Ishikawa (cell line): ENCODE results near the gene BDH1.

Source experiments
- CREB1 ChIP-seq: IDR thresholded peaks from 2 replicates; pipeline ENCODE4 v1.6.1; 2012; ENCODE audit warnings: low read depth
- EGR1 ChIP-seq: IDR thresholded peaks from 2 replicates; pipeline ENCODE4 v1.6.1; 2012
- EP300 ChIP-seq: IDR thresholded peaks from 2 replicates; pipeline ENCODE4 v1.6.1; 2012; ENCODE audit warnings: borderline replicate concordance
- MAX ChIP-seq: IDR thresholded peaks from 2 replicates; pipeline ENCODE4 v1.6.1; 2012
- NFIC ChIP-seq: IDR thresholded peaks from 2 replicates; pipeline ENCODE4 v1.6.1; 2012
- RAD21 ChIP-seq: IDR thresholded peaks from 2 replicates; pipeline ENCODE4 v1.6.1; 2012; ENCODE audit warnings: low read depth
- TAF1 ChIP-seq: IDR thresholded peaks from 2 replicates; pipeline ENCODE4 v1.6.1; 2012; ENCODE audit warnings: low read depth, mild to moderate bottlenecking
- TCF12 ChIP-seq: IDR thresholded peaks from 2 replicates; pipeline ENCODE4 v1.6.1; 2012; ENCODE audit warnings: low read depth
- YY1 ChIP-seq: IDR thresholded peaks from 2 replicates; pipeline ENCODE4 v1.6.1; 2012; ENCODE audit warnings: low read depth
- TF ChIP-seq, protein P1 (sequence below): IDR thresholded peaks from 2 replicates; pipeline ENCODE4 v1.6.1; 2012; ENCODE audit warnings: low read depth, mild to moderate bottlenecking

GRCh38 chr3:197504229-197504628 is 51.5 kb downstream of the BDH1 start:
- no peak for TF ChIP-seq TAF1
- TF ChIP-seq, protein P1, sequence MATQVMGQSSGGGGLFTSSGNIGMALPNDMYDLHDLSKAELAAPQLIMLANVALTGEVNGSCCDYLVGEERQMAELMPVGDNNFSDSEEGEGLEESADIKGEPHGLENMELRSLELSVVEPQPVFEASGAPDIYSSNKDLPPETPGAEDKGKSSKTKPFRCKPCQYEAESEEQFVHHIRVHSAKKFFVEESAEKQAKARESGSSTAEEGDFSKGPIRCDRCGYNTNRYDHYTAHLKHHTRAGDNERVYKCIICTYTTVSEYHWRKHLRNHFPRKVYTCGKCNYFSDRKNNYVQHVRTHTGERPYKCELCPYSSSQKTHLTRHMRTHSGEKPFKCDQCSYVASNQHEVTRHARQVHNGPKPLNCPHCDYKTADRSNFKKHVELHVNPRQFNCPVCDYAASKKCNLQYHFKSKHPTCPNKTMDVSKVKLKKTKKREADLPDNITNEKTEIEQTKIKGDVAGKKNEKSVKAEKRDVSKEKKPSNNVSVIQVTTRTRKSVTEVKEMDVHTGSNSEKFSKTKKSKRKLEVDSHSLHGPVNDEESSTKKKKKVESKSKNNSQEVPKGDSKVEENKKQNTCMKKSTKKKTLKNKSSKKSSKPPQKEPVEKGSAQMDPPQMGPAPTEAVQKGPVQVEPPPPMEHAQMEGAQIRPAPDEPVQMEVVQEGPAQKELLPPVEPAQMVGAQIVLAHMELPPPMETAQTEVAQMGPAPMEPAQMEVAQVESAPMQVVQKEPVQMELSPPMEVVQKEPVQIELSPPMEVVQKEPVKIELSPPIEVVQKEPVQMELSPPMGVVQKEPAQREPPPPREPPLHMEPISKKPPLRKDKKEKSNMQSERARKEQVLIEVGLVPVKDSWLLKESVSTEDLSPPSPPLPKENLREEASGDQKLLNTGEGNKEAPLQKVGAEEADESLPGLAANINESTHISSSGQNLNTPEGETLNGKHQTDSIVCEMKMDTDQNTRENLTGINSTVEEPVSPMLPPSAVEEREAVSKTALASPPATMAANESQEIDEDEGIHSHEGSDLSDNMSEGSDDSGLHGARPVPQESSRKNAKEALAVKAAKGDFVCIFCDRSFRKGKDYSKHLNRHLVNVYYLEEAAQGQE: no peak
- no peak for TF ChIP-seq YY1
- TF ChIP-seq CREB1: no peak
- TF ChIP-seq TCF12: no peak
- TF ChIP-seq EGR1: no peak
- TF ChIP-seq NFIC: no peak
- TF ChIP-seq EP300: no peak
- TF ChIP-seq RAD21: no peak
- TF ChIP-seq MAX: no peak
